H1 (cell line): ENCODE measurements around the gene MICALL2. TPM values are rescaled to one million over a fixed set of nuclear protein-coding genes. Genes with fewer than 3 reads are reported as not detected.

ENCODE experiments used
- CTCF ChIA-PET: fragments of 300-600 bp; sonication (Branson Sonifier 250); formaldehyde crosslinking; loops from one replicate; lab custom pipeline; 2021; ENCODE audit not compliant: partially characterized antibody; lab: Charles Lee
- POLR2A ChIA-PET: fragments of 300-600 bp; sonication (Branson Sonifier 250); formaldehyde crosslinking; loops from one replicate; lab custom pipeline; 2021; ENCODE audit warnings: inconsistent platforms; ENCODE audit not compliant: partially characterized antibody; lab: Charles Lee
- DNase-seq, 2 experiments: peaks; one replicate each; pipeline versions ENCODE4 v3.0.0 to v3.0.0-alpha.2; 2010 to 2022; ENCODE audit warnings: low spot score in 2 of 2, low read depth in 1 of 2, mixed read lengths in 1 of 2
- FAIRE-seq: peaks from 2 replicates; lab custom pipeline; 2011; peaks lifted over from hg19 to GRCh38; lab: Jason Lieb, UNC
- H2AFZ ChIP-seq: 2 replicates; pipeline ENCODE4 v1.8.1; 2012; ENCODE audit warnings: low read length, inconsistent platforms
- H2AK5ac ChIP-seq: 2 replicates; pipeline ENCODE4 v1.6.1; 2013; ENCODE audit warnings: low read depth, low read length
- H2BK120ac ChIP-seq: replicated peaks from 2 replicates; pipeline ENCODE3; 2013; ENCODE audit warnings: low read depth, low read length, inconsistent platforms
- H2BK12ac ChIP-seq: 2 replicates; pipeline ENCODE4 v1.6.1; 2013; ENCODE audit warnings: low read depth, low read length
- H2BK15ac ChIP-seq: 2 replicates; pipeline ENCODE4 v1.6.1; 2013; ENCODE audit warnings: low read length
- H2BK20ac ChIP-seq: 2 replicates; pipeline ENCODE4 v1.6.1; 2013; ENCODE audit warnings: low read length
- H2BK5ac ChIP-seq: 2 replicates; pipeline ENCODE4 v1.6.1; 2013; ENCODE audit warnings: low read depth, low read length
- H3K14ac ChIP-seq: 2 replicates; pipeline ENCODE4 v1.6.1; 2013; ENCODE audit warnings: inconsistent platforms; ENCODE audit not compliant: insufficient read length
- H3K18ac ChIP-seq: 2 replicates; pipeline ENCODE4 v1.6.1; 2013; ENCODE audit warnings: low read length; ENCODE audit errors: extremely low read depth
- H3K23ac ChIP-seq: 2 replicates; pipeline ENCODE4 v1.6.1; 2013; ENCODE audit warnings: inconsistent platforms; ENCODE audit not compliant: insufficient read length
- H3K23me2 ChIP-seq: 2 replicates; pipeline ENCODE4 v1.6.1; 2013; ENCODE audit warnings: low read depth, low read length
- H3K27ac ChIP-seq: 2 replicates; pipeline ENCODE4 v1.6.1; 2011; ENCODE audit warnings: low read depth, low read length, inconsistent platforms
- H3K27me3 ChIP-seq, 4 experiments: replicated peaks in 1 of 4; 1 replicate in 1 of 4; 2 replicates in 3 of 4; pipeline versions ENCODE4 v1.6.1 to v1.8.1; 2011 to 2013; ENCODE audit warnings: low read length in 3 of 4, mild to moderate bottlenecking in 3 of 4, inconsistent platforms in 2 of 4, mixed read lengths in 2 of 4, moderate library complexity in 1 of 4; ENCODE audit not compliant: control insufficient read depth in 3 of 4, insufficient read depth in 3 of 4; ENCODE audit errors: extremely low read depth in 1 of 4
- H3K36me3 ChIP-seq, 4 experiments: 2 replicates each; pipeline versions ENCODE4 v1.6.1 to v1.8.1; 2011 to 2013; ENCODE audit warnings: mild to moderate bottlenecking in 4 of 4, low read length in 3 of 4, moderate library complexity in 2 of 4, control low read depth in 1 of 4, inconsistent platforms in 1 of 4; ENCODE audit not compliant: insufficient read depth in 4 of 4, control insufficient read depth in 2 of 4
- H3K4ac ChIP-seq: replicated peaks from 2 replicates; pipeline ENCODE3; 2013; ENCODE audit warnings: low read length, low read depth, mixed read lengths, inconsistent platforms; ENCODE audit not compliant: insufficient read length
- H3K4me1 ChIP-seq, 4 experiments: replicated peaks in 1 of 4; 1 replicate in 1 of 4; 2 replicates in 3 of 4; pipeline versions ENCODE4 v1.6.1 to v1.8.1; 2011 to 2013; ENCODE audit warnings: low read length in 3 of 4, inconsistent platforms in 2 of 4, mixed read lengths in 1 of 4; ENCODE audit not compliant: insufficient read depth in 4 of 4, control insufficient read depth in 3 of 4
- H3K4me2 ChIP-seq, 2 experiments: 2 replicates each; pipeline versions ENCODE4 v1.6.1 to v1.8.1; 2011 to 2013; ENCODE audit warnings: low read depth in 2 of 2, low read length in 2 of 2, control low read depth in 1 of 2, inconsistent platforms in 1 of 2, mild to moderate bottlenecking in 1 of 2; ENCODE audit not compliant: insufficient read depth in 1 of 2
- H3K4me3 ChIP-seq, 4 experiments: fragments of 200-600, 300-600 bp in 1 of 4; sonication (generic), shearing (Covaris generic), sonication (Bioruptor Twin) in 1 of 4; 2 replicates each; pipeline versions ENCODE4 v1.5.1 to v1.8.1; 2011 to 2016; ENCODE audit warnings: low read length in 4 of 4, low read depth in 3 of 4, control low read depth in 2 of 4, inconsistent platforms in 2 of 4, mild to moderate bottlenecking in 2 of 4, mixed read lengths in 1 of 4, moderate library complexity in 1 of 4; ENCODE audit not compliant: insufficient read depth in 2 of 4; ENCODE audit errors: extremely low read depth in 1 of 4
- H3K56ac ChIP-seq: replicated peaks from 2 replicates; pipeline ENCODE3; 2013; ENCODE audit warnings: low read depth, mild to moderate bottlenecking, mixed read lengths, low read length, inconsistent platforms; ENCODE audit not compliant: insufficient read length
- H3K79me1 ChIP-seq: 2 replicates; pipeline ENCODE4 v1.6.1; 2013; ENCODE audit warnings: low read depth, low read length, control low read depth
- H3K79me2 ChIP-seq, 2 experiments: 2 replicates each; pipeline versions ENCODE4 v1.6.1 to v1.8.1; 2012 to 2013; ENCODE audit warnings: low read length in 2 of 2, mild to moderate bottlenecking in 2 of 2, inconsistent platforms in 1 of 2; ENCODE audit not compliant: insufficient read depth in 2 of 2, control insufficient read depth in 1 of 2
- H3K9ac ChIP-seq, 4 experiments: replicated peaks in 1 of 4; 1 replicate in 1 of 4; 2 replicates in 3 of 4; pipeline versions ENCODE4 v1.6.1 to v1.8.1; 2011 to 2013; ENCODE audit warnings: low read depth in 3 of 4, low read length in 3 of 4, control low read depth in 2 of 4, mild to moderate bottlenecking in 2 of 4, moderate library complexity in 2 of 4, inconsistent platforms in 1 of 4; ENCODE audit errors: extremely low read depth in 1 of 4
- H3K9me3 ChIP-seq, 2 experiments: 2 replicates each; pipeline versions ENCODE4 v1.6.1 to v1.8.1; 2012 to 2013; ENCODE audit warnings: mild to moderate bottlenecking in 2 of 2, moderate library complexity in 2 of 2, control low read depth in 1 of 2, inconsistent platforms in 1 of 2, low read depth in 1 of 2, low read length in 1 of 2, mixed read lengths in 1 of 2; ENCODE audit not compliant: insufficient read depth in 2 of 2
- H4K20me1 ChIP-seq, 2 experiments: replicated peaks in 1 of 2; 2 replicates each; pipeline versions ENCODE3 to v1.8.1; 2011 to 2013; ENCODE audit warnings: inconsistent platforms in 2 of 2, low read length in 2 of 2, mild to moderate bottlenecking in 1 of 2; ENCODE audit not compliant: insufficient read depth in 2 of 2, control insufficient read depth in 1 of 2
- H4K5ac ChIP-seq: 2 replicates; pipeline ENCODE4 v1.6.1; 2013; ENCODE audit warnings: low read length, low read depth, mixed read lengths, inconsistent platforms; ENCODE audit not compliant: insufficient read length
- H4K8ac ChIP-seq: 2 replicates; pipeline ENCODE4 v1.8.0; 2013; ENCODE audit warnings: mild to moderate bottlenecking, moderate library complexity, low read length, inconsistent platforms; ENCODE audit not compliant: insufficient read depth; ENCODE audit errors: extremely low read depth
- H4K91ac ChIP-seq: replicated peaks from 2 replicates; pipeline ENCODE3; 2013; ENCODE audit warnings: low read length, mixed read lengths, inconsistent platforms; ENCODE audit not compliant: insufficient read length
- RBBP5 ChIP-seq: IDR thresholded peaks from 2 replicates; pipeline ENCODE4 v1.7.1; 2012; ENCODE audit warnings: low read depth, mild to moderate bottlenecking, inconsistent platforms, low read length, moderate library complexity, borderline replicate concordance
- SP4 ChIP-seq: IDR thresholded peaks from 2 replicates; pipeline ENCODE4 v1.6.1; 2012; ENCODE audit warnings: low read length, inconsistent platforms
- SUZ12 ChIP-seq: fragments of 200-600 bp; sonication (generic); IDR thresholded peaks from 2 replicates; pipeline ENCODE4 v1.6.1; 2012; ENCODE audit warnings: mild to moderate bottlenecking, inconsistent platforms, low read length, moderate library complexity, mixed read lengths
- ZNF274 ChIP-seq: IDR thresholded peaks from 2 replicates; pipeline ENCODE4 v1.7.0; 2012; ENCODE audit warnings: low read length, borderline replicate concordance; ENCODE audit errors: extremely low read depth
- WGBS, 2 experiments: shearing (Covaris generic) in 1 of 2; methylation state at CpG; one replicate each; pipeline versions ENCODE4 v1.1.6 to v1.1.7; 2013 to 2015; ENCODE audit warnings: low lambda C conversion rate in 2 of 2, mixed read lengths in 2 of 2, inconsistent platforms in 1 of 2, low coverage in 1 of 2, missing lambda C conversion rate in 1 of 2; ENCODE audit not compliant: insufficient replicate concordance in 2 of 2, insufficient coverage in 1 of 2, insufficient read length in 1 of 2; ENCODE audit errors: extremely low coverage in 1 of 2, missing lambda C conversion rate in 1 of 2; 5-methylcytosine and 5-hydroxymethylcytosine counted together
- polyA plus RNA-seq, 7 experiments: library from polyadenylated mRNA; depleted of rRNA in 3 of 7; stranded (reverse) in 5 of 7; unstranded in 2 of 7; fragments of >200 nt in 5 of 7; fragments of 200-250 nt in 2 of 7; gene quantifications; 1 replicate in 5 of 7; 2 replicates in 1 of 7; 4 replicates in 1 of 7; pipeline versions ENCODE4 v1.2.1 to v1.2.3, GENCODE V29; 2011 to 2013; ENCODE audit warnings: missing spikeins in 2 of 7, mixed read lengths in 2 of 7
- total RNA-seq: library from RNA; stranded (reverse); fragmentation: NEBNext Ultra II Directional; extraction: Animal tissue kit (Norgen Biotek cat#: 25700); gene quantifications from 2 replicates; pipeline ENCODE4 v1.2.1, GENCODE V29; 2021

MICALL2 gene
- total and polyA plus RNA-seq, 2 of the 8 experiments (the other 6 are each of a cell fraction or from before 2014, with no cell fraction given): 5.3 to 8.5 TPM

DNA sequence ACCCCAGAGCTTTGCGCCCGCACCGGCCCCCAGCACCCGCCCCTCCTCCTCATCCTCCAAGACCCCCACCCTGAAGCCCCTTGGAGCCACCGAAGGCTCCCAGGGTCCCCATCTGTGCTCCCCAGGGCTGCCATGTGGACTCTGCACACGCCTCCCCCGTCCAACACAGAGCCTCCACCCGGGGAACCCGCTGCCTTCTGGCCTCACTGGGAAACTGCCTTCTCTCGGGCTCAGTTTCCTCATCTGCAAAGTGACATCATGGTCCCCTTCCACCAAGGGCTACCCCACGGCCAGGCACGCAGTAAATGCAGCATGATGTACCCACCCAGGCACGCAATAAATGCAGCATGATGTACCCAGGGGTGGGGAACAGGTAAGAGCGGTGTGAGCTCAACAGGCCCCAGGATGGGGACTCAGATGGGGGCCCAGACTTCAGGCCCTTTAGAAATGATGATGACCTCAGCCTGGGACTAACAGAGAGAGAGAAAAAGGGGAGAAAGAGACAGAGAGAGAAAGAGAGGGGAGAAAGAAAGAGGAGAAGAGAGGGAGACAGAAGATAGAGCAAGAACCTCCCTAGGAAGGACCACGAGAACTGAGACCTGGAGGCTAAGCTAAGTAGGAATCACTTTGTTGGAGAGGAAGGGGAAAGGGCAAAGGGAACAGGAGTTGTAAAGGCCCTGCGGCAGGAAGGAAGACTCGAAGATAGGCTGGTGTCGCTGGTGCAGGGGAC, 2.5 kb upstream of the MICALL2 start:
- 0 out of 2 replicates have a peak overlapping the region, but pooled peaks have one; percentile 8 for H2AK5ac ChIP-seq
- H3K18ac ChIP-seq: no peak overlapping the region
- H3K4me3 ChIP-seq: no peak overlapping the region
- H3K56ac ChIP-seq: no peak overlapping the region
- no peaks in the 10 kb centered on the region for H3K27me3 ChIP-seq
- 0 out of 2 replicates have a peak overlapping the region, but pooled peaks have one; percentile 44 for H2BK5ac ChIP-seq
- H2BK12ac ChIP-seq: no peak overlapping the region
- no peak overlapping the region for H4K8ac ChIP-seq
- ChIA-PET CTCF (interaction anchor here (0.6 to 1.4 kb wide), 4 partner anchors 10 to 21 kb away, joined by 3 to 7 read pairs (median 3); no protein-coding TSS in a partner anchor), POLR2A (interaction anchor here (1.1 to 2.4 kb wide), 4 partner anchors 9 to 36 kb away, joined by 3 to 8 read pairs (median 6); no protein-coding TSS in a partner anchor)
- peaks cover 0 to 18% (median 13%) of the 10 kb centered on the region in 4 experiments; a peak in 6 of 7 replicates for H3K4me1 ChIP-seq
- H2BK15ac ChIP-seq: 0 out of 2 replicates have a peak overlapping the region, but pooled peaks have one; percentile 46
- no peak overlapping the region for H3K9ac ChIP-seq
- H3K23me2 ChIP-seq: peaks cover 9% of the 10 kb centered on the region; the same call in 1 of the 2 replicates
- H3K27ac ChIP-seq: no peak overlapping the region
- peaks cover 0 to 2% of the 10 kb centered on the region in 2 experiments for H4K20me1 ChIP-seq
- H4K91ac ChIP-seq: no peak overlapping the region
- H3K79me1 ChIP-seq: no peaks in the 10 kb centered on the region
- DNase-seq (no peak), FAIRE-seq (no peak)
- H3K4me2 ChIP-seq: no peak overlapping the region
- H2BK120ac ChIP-seq: no peak overlapping the region
- no peak overlapping the region for H3K23ac ChIP-seq
- WGBS, 2 experiments: 85% methylated on average over 13 of the region's 18 CpGs; no CpG with 5 or more reads in 1 of the 2 experiments
- H3K14ac ChIP-seq: no peak overlapping the region
- H2BK20ac ChIP-seq: no peak overlapping the region
- TF ChIP-seq ZNF274: no peak
- no peak for TF ChIP-seq RBBP5
- TF ChIP-seq SP4: no peak
- TF ChIP-seq SUZ12: no peak
- H3K79me2 ChIP-seq: no peaks in the 10 kb centered on the region
- H3K36me3 ChIP-seq: no peaks in the 10 kb centered on the region
- H4K5ac ChIP-seq: no peak overlapping the region
- H3K9me3 ChIP-seq: no peaks in the 10 kb centered on the region
- no peak overlapping the region for H2AFZ ChIP-seq
- H3K4ac ChIP-seq: no peak overlapping the region
